Measurements from ENCODE around the gene AP2B1. TPM values are rescaled to one million over a fixed set of nuclear protein-coding genes. Genes with fewer than 3 reads are reported as not detected.

AP2B1 gene
- polyA plus RNA-seq, 1 donor (not counting 4 experiments of a cell fraction or from before 2014, with no cell fraction given): 189 TPM

- no peaks in the 10 kb centered on the region for H3K9me3 ChIP-seq (ENCODE audit: control insufficient read depth, low read depth, low read length)
- H3K4me1 ChIP-seq (ENCODE audit: control insufficient read depth, extremely low read depth, insufficient read depth, low read length): peaks cover 6% of the 10 kb centered on the region
- no peak overlapping the region for H2AFZ ChIP-seq (ENCODE audit: control insufficient read depth, low read length)
- no peaks in the 10 kb centered on the region for H3K79me2 ChIP-seq (ENCODE audit: control insufficient read depth, insufficient read depth, low read length)
- H4K20me1 ChIP-seq (ENCODE audit: control insufficient read depth, extremely low read depth, insufficient read depth, low read length): no peaks in the 10 kb centered on the region
- H3K9ac ChIP-seq (ENCODE audit: control insufficient read depth, extremely low read depth, insufficient read depth, low read length): no peak overlapping the region
- H3K27me3 ChIP-seq (ENCODE audit: control insufficient read depth, extremely low read depth, insufficient read depth, low read length): no peaks in the 10 kb centered on the region
- peaks cover 23 to 32% of the 10 kb centered on the region in 2 experiments for H3K36me3 ChIP-seq (ENCODE audit: control insufficient read depth in 2 of 2, extremely low read depth in 1 of 2, insufficient read depth in 2 of 2, low read length in 2 of 2)
- dilution Hi-C loops (cut with MboI; ENCODE audit: extremely low pct_ligation_motif_present, low sequenced_read_pairs): no loop called here
- DNase-seq (ENCODE audit: low read depth, low spot score): no peak
- FAIRE-seq: no peak
- no peaks in the 10 kb centered on the region for H3K9me1 ChIP-seq (ENCODE audit: control insufficient read depth, extremely low read depth, insufficient read depth, low read length)
- no peak overlapping the region for H3K4me3 ChIP-seq (ENCODE audit: control insufficient read depth in 2 of 3, extremely low read depth in 1 of 3, insufficient read depth in 2 of 3, low read depth in 1 of 3, low read length in 3 of 3)
- peak overlapping the region; percentile 19 for H3K27ac ChIP-seq (ENCODE audit: control insufficient read depth, insufficient read depth, low read length)
- H3K4me2 ChIP-seq (ENCODE audit: control insufficient read depth, extremely low read depth, insufficient read depth, low read depth, low read length): no peak overlapping the region
- TF ChIP-seq EZH2 (IDR thresholded peaks at IDR 0.05; ENCODE audit: low read length) (no peak), CTCF (optimal IDR thresholded peaks at IDR 0.05 in 1 of 3, IDR thresholded peaks at IDR 0.05 in 1 of 3, conservative IDR thresholded peaks at IDR 0.05 in 1 of 3; ENCODE audit: extremely low read depth in 1 of 3, insufficient read depth in 2 of 3, low read length in 3 of 3) (no peak)
Observed at GRCh38 chr17:35710950-35711349, 123.8 kb downstream of the AP2B1 start.

DNA sequence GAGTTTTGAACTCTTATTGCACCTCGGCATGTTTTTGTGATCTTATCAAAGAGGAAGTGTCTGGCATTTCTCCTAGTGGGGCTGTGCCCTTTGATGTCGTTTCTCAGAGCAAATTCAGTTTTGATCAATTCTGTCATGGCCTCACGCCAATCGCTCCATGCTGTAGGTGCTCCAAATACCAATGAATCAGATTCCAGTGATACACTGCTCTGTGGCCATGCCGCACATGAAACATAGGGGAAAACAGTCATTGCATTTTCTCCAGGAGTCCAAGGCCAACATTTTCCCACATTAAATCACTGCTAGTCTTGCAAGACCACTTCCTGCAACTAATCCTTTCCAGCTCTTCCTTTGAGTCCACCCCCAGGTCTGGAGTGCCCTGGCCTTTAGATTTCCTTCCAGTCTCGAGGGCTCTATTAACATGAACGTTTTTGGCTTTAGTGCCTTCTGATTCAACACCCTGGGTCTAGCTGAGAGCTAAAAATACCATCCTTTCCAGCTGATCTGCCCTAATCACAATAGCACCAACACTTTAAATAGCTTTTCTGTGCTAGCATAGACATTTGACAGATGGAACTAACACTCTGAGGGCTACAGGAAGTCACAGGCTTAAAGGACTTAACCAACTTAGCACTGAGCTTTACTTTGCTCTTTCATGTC, 126.1 kb downstream of the AP2B1 start:
- no peak overlapping the region for H3K9ac ChIP-seq (ENCODE audit: control insufficient read depth, extremely low read depth, insufficient read depth, low read length)
- H3K27me3 ChIP-seq (ENCODE audit: control insufficient read depth, extremely low read depth, insufficient read depth, low read length): no peaks in the 10 kb centered on the region
- H4K20me1 ChIP-seq (ENCODE audit: control insufficient read depth, extremely low read depth, insufficient read depth, low read length): no peaks in the 10 kb centered on the region
- peaks cover 30 to 43% of the 10 kb centered on the region in 2 experiments for H3K36me3 ChIP-seq (ENCODE audit: control insufficient read depth in 2 of 2, extremely low read depth in 1 of 2, insufficient read depth in 2 of 2, low read length in 2 of 2)
- no peaks in the 10 kb centered on the region for H3K79me2 ChIP-seq (ENCODE audit: control insufficient read depth, insufficient read depth, low read length)
- no peak overlapping the region for H2AFZ ChIP-seq (ENCODE audit: control insufficient read depth, low read length)
- no peaks in the 10 kb centered on the region for H3K9me3 ChIP-seq (ENCODE audit: control insufficient read depth, low read depth, low read length)
- TF ChIP-seq CTCF (optimal IDR thresholded peaks at IDR 0.05 in 1 of 3, IDR thresholded peaks at IDR 0.05 in 1 of 3, conservative IDR thresholded peaks at IDR 0.05 in 1 of 3; ENCODE audit: extremely low read depth in 1 of 3, insufficient read depth in 2 of 3, low read length in 3 of 3) (no peak), EZH2 (IDR thresholded peaks at IDR 0.05; ENCODE audit: low read length) (no peak)
- FAIRE-seq (no peak), DNase-seq (ENCODE audit: low read depth, low spot score) (no peak)
- no peak overlapping the region for H3K4me2 ChIP-seq (ENCODE audit: control insufficient read depth, extremely low read depth, insufficient read depth, low read depth, low read length)
- no peaks in the 10 kb centered on the region for H3K9me1 ChIP-seq (ENCODE audit: control insufficient read depth, extremely low read depth, insufficient read depth, low read length)
- H3K4me3 ChIP-seq (ENCODE audit: control insufficient read depth in 2 of 3, extremely low read depth in 1 of 3, insufficient read depth in 2 of 3, low read depth in 1 of 3, low read length in 3 of 3): no peak overlapping the region
- H3K27ac ChIP-seq (ENCODE audit: control insufficient read depth, insufficient read depth, low read length): no peak overlapping the region
- dilution Hi-C loops (cut with MboI; ENCODE audit: extremely low pct_ligation_motif_present, low sequenced_read_pairs): no loop called here
- H3K4me1 ChIP-seq (ENCODE audit: control insufficient read depth, extremely low read depth, insufficient read depth, low read length): peaks cover 6% of the 10 kb centered on the region
